ENCODE data around the gene THAP10.

THAP10 gene

DNA sequence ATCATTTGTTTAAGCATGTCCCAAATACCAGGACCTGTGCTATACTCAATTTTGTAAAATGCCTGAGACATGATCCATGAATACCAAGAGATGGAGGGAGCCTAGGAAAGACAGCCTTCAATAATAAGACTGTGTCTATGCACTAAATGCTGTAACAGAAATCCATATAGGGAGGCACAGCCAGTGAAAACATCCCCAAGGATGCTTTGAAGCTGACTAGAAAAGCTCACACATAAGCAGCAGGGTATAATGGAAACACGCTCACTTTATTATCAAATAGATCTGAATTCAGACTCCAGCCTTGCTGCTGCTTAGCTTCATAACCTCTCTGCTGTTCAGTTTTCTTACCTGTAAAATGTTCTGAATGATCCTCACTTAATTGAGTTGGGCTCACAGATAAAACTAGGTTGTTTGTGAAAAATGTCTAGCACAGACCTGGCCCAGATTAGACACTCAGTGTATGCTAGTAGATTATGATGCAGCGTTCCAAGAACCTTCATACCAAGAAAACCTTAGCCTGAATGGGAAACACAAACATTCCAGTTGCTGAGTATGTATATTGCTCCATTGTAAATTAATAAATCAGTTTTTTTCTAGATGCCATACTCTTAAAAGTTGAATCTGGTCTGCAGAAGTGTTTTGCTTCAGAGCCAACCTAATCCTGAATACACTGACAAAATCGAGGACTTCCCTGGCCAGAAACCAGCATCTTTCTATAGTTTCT lies 34.5 kb downstream of the THAP10 start:
- no peak overlapping the region for H3K4me3 ChIP-seq (ENCODE audit: low read length)
- no peak for DNase-seq (ENCODE audit: low read depth)
- TF ChIP-seq, protein P1, sequence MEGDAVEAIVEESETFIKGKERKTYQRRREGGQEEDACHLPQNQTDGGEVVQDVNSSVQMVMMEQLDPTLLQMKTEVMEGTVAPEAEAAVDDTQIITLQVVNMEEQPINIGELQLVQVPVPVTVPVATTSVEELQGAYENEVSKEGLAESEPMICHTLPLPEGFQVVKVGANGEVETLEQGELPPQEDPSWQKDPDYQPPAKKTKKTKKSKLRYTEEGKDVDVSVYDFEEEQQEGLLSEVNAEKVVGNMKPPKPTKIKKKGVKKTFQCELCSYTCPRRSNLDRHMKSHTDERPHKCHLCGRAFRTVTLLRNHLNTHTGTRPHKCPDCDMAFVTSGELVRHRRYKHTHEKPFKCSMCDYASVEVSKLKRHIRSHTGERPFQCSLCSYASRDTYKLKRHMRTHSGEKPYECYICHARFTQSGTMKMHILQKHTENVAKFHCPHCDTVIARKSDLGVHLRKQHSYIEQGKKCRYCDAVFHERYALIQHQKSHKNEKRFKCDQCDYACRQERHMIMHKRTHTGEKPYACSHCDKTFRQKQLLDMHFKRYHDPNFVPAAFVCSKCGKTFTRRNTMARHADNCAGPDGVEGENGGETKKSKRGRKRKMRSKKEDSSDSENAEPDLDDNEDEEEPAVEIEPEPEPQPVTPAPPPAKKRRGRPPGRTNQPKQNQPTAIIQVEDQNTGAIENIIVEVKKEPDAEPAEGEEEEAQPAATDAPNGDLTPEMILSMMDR (IDR thresholded peaks at IDR 0.05; ENCODE audit: insufficient read depth, low read depth, low read length, missing control alignments), result no peak

DNA sequence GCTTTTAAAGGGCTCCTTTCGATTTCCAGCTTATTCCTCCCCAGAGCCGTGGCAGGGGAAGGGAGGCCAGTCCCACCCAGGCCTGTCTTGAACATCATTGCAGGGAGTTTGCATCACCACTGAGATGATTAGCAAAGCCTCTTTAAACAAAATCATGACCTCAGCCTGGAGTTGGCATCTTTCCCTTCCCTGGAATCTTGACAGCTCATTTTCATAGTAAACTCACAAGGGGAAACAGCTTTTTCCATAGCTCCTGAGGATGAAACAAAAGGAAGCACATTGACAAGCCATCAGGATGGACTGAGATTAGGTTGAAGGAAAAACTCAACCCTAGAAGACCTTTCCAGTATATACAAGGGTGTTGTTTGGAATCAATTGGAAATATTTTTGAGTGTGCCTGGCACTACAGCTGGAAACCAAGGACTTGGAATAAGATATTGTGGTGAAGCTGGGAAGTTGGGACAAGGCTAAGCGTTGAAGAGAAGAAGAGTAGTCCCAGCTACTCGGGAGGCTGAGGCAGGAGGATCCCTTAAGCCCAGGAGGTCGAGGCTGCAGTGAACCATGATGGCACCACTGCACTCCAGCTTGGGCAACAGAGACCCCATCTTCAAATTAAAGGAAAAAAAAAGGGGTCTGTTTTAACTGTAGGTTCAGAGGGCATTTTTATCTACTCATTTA lies 35.2 kb downstream of the THAP10 start:
- TF ChIP-seq, protein P1 (IDR thresholded peaks at IDR 0.05; ENCODE audit: insufficient read depth, low read depth, low read length, missing control alignments), result no peak
- DNase-seq (ENCODE audit: low read depth), result peak; percentile 94
- no peak overlapping the region for H3K4me3 ChIP-seq (ENCODE audit: low read length)

DNA sequence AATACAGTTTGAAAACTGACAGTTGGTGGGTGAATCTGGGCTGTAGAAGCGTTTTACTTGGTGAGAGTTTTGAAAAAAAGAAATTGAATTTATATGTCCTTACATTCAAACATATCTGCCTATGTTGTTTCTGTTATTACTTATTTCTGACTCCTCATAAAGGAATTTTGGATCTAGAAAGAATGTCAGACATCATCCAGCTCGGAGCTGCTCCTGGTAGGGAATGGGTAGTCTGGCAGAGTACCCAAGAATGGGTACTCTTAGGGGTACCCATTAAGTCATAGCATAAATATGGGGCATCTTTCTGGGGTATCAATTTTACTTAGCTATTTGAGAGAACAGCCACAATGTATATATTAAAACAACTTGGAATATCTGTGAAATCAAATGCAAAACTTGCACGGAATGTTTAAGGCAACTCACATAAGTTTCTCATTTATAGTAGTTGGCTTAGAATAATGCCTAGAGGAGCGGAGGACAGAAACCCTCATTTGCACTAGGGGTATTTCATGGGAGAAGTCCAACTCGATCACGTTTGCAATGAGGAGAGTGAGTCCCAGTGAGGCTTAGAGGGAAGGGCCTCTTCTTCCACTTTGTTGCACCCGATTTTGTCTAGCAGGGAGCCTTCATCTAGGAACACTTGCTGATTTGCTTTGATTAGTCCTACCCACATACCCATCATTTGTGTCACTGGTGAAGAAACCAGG lies 35.9 kb downstream of the THAP10 start:
- TF ChIP-seq, protein P1 (IDR thresholded peaks at IDR 0.05; ENCODE audit: insufficient read depth, low read depth, low read length, missing control alignments), result no peak
- H3K4me3 ChIP-seq (ENCODE audit: low read length), result no peak overlapping the region
- DNase-seq (ENCODE audit: low read depth), result no peak

DNA sequence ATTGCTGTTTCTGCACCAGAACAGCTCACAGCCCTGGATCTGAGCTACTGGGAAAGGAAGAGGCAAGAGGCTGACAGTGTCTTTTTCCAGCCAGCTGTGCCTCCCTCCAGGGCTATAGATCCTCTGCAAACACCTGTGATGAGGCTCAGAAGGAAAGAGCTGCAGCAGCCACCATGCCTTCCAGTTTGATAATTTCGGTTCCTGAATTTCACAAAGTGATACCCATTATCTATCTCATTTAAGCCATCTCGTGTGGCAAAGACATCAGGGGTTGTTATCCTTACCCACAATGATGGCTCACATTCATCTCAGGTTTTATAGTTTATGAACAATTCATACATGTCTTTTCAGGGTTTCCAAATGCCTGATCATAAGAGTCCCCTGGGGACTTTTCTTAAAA lies 36.5 kb downstream of the THAP10 start:
- H3K4me3 ChIP-seq (ENCODE audit: low read length), result no peak overlapping the region
- no peak for DNase-seq (ENCODE audit: low read depth)
- TF ChIP-seq, protein P1 (IDR thresholded peaks at IDR 0.05; ENCODE audit: insufficient read depth, low read depth, low read length, missing control alignments), result no peak

DNA sequence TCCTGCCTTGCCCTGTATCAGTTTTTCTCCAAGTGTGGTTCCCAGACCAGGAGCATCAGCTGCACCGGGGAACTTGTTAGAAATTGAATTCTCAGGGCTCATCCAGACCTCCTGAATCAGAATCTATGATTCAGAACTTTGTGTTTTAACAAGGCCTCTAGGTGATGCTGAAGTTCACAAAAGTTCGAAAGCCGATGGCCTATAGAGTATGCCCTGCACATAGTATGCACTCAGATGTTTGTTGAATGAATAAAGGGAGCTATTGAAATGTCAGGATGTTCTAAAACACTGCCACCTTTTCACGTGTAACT lies 37.6 kb downstream of the THAP10 start:
- TF ChIP-seq, protein P1 (IDR thresholded peaks at IDR 0.05; ENCODE audit: insufficient read depth, low read depth, low read length, missing control alignments), result no peak
- H3K4me3 ChIP-seq (ENCODE audit: low read length), result no peak overlapping the region
- peak; percentile 51 for DNase-seq (ENCODE audit: low read depth)

DNA sequence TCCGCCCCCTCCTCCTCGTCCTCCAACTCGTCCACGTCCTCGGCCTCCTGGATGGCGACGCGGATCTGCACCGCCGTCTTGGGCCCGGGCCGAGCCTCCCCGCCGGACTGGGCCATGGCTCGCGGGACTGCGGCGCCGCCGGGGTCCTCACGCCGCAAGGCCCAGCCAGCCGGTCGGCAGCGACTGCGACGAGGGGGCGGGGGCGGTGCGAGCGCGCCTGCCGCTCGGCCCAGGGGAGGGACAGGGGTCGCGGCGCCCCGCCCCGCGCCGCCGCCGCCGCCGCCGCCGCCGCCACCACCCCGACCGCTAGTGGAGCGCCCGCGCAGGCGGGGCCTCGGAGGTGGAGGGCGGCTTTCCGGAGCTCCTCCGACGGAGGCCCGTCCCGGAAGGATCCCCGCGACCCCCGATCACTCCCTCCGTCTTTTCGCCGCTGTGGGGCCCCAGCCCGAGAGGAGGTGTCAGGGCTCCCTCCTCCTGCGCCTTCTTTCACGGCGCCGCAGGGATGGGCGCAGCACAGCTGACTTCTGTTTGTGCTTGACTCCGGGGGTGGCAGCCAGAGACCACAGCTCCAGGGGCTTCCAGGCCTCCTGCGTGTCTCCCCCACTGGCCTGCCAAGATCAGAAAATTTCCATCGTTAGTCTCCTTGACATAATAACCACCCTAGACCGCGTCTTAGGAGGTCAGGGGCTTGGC lies 38.1 kb downstream of the THAP10 start, which contains the start of gene LARP6:
LARP6 (minus strand) TSS at position 185 of the 693 bp plus-strand sequence; CDS start at position 116, 69 bp downstream.
- DNase-seq (ENCODE audit: low read depth), result no peak
- H3K4me3 ChIP-seq (ENCODE audit: low read length), result peak within 1 kb of the TSS; percentile 45
- TF ChIP-seq, protein P1 (IDR thresholded peaks at IDR 0.05; ENCODE audit: insufficient read depth, low read depth, low read length, missing control alignments), result no peak
